Measurements from ENCODE around the gene DSC2. TPM values are rescaled to one million over a fixed set of nuclear protein-coding genes. Genes with fewer than 3 reads are reported as not detected.

DSC2 gene
- polyA plus RNA-seq, 1 of the 3 experiments (the other 2 are of a cell fraction) = not detected

DNA sequence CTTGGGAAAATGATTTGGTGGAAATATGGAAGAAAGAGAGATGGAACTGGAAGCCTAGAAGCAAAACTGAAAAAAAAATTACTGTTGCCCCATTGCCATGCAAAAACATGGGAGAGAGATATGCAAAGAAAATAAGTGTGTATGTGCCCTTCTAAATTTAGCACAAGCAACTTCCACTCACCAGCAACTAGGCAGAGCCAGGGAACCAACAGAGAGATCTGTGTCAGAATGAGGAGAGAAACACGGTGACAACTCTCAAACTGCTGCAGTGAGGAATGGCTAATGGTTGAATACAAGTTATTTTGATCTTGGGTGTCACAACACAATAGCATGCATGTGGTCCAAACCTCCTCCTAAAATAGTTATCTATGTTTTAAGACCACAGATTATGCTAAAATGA, 10.9 kb downstream of the DSC2 start:
- ChIA-PET CTCF (no interaction called here), POLR2A (no interaction called here)
- Histone ChIP-seq H3K4me3 (ENCODE audit: low read depth in 2 of 2, low read length in 1 of 2) (no peak overlapping the region), H3K27ac (ENCODE audit: low read depth in 2 of 2, low read length in 1 of 2) (no peak overlapping the region), H3K4me1 (ENCODE audit: control insufficient read depth in 1 of 2, insufficient read depth in 2 of 2, low read depth in 1 of 2, low read length in 1 of 2) (no peaks in the 10 kb centered on the region), H3F3A (replicated peaks; ENCODE audit: insufficient read depth) (no peaks in the 10 kb centered on the region), H3K9ac (no peak overlapping the region), H3K79me2 (ENCODE audit: insufficient read depth) (no peaks in the 10 kb centered on the region), H3K36me3 (replicated peaks in 1 of 2; ENCODE audit: control insufficient read depth in 1 of 2, insufficient read depth in 2 of 2, low read length in 1 of 2) (no peaks in the 10 kb centered on the region), H3K9me3 (no peaks in the 10 kb centered on the region), H3K9me2 (no peaks in the 10 kb centered on the region), H3K27me3 (ENCODE audit: insufficient read depth) (no peaks in the 10 kb centered on the region), H3K4me2 (no peak overlapping the region), H4K20me1 (ENCODE audit: insufficient read depth) (no peaks in the 10 kb centered on the region), H2AFZ (ENCODE audit: low read depth) (no peak overlapping the region)
- WGBS (ENCODE audit: low lambda C conversion rate) = 7% methylated on average over 1 of the region's 1 CpG
- DNase-seq = no peak
- TF ChIP-seq SIN3A (IDR thresholded peaks at IDR 0.05; ENCODE audit: borderline replicate concordance, low read depth, low read length) (no peak), TEAD4 (IDR thresholded peaks at IDR 0.05; ENCODE audit: borderline replicate concordance, insufficient read depth) (no peak), SMC3 (IDR thresholded peaks at IDR 0.05; ENCODE audit: low read depth, low read length) (no peak), EP300 (IDR thresholded peaks at IDR 0.05; ENCODE audit: borderline replicate concordance in 1 of 2, low read depth in 1 of 2, low read length in 1 of 2) (no peak)
- TF ChIP-seq, protein P1, sequence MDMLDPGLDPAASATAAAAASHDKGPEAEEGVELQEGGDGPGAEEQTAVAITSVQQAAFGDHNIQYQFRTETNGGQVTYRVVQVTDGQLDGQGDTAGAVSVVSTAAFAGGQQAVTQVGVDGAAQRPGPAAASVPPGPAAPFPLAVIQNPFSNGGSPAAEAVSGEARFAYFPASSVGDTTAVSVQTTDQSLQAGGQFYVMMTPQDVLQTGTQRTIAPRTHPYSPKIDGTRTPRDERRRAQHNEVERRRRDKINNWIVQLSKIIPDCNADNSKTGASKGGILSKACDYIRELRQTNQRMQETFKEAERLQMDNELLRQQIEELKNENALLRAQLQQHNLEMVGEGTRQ (IDR thresholded peaks at IDR 0.05; ENCODE audit: borderline replicate concordance, low read depth, low read length) = no peak

DNA sequence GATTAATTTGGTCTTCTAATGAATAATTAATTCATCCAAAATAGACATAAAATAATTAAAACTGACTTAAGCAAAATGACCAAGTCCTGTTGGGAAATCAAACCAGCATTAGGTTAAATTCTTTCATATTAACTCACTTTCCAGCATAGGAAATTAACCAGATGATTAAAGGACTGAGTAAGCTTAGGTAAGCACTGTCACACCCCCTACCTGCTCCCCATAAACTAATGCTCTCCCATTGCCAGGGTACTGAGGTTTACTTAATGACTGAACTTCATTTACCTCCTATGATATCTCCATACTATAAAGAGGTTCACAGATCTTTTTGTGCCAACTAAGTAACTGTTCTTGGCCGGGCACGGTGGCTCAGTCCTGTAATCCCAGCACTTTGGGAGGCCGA, 13.7 kb downstream of the DSC2 start:
- WGBS (ENCODE audit: low lambda C conversion rate) = 11% methylated on average over 3 of the region's 3 CpGs
- H3K4me2 ChIP-seq = no peak overlapping the region

More for the DNA sequence above, 13.7 kb downstream of the DSC2 start:
- DNase-seq = no peak
- H3K27me3 ChIP-seq (ENCODE audit: insufficient read depth) = no peaks in the 10 kb centered on the region
- no peak overlapping the region for H3K27ac ChIP-seq (ENCODE audit: low read depth in 2 of 2, low read length in 1 of 2)
- H3K9ac ChIP-seq = no peak overlapping the region
- ChIA-PET CTCF (no interaction called here), POLR2A (no interaction called here)
- no peaks in the 10 kb centered on the region for H3K4me1 ChIP-seq (ENCODE audit: control insufficient read depth in 1 of 2, insufficient read depth in 2 of 2, low read depth in 1 of 2, low read length in 1 of 2)
- TF ChIP-seq, protein P2, sequence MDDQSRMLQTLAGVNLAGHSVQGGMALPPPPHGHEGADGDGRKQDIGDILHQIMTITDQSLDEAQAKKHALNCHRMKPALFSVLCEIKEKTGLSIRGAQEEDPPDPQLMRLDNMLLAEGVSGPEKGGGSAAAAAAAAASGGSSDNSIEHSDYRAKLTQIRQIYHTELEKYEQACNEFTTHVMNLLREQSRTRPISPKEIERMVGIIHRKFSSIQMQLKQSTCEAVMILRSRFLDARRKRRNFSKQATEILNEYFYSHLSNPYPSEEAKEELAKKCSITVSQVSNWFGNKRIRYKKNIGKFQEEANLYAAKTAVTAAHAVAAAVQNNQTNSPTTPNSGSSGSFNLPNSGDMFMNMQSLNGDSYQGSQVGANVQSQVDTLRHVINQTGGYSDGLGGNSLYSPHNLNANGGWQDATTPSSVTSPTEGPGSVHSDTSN (IDR thresholded peaks at IDR 0.05) = no peak
- TF ChIP-seq POLR2AphosphoS5 (IDR thresholded peaks at IDR 0.05; ENCODE audit: low read depth, low read length) (no peak), EZH2phosphoT487 (IDR thresholded peaks at IDR 0.05; ENCODE audit: borderline replicate concordance, low read depth) (no peak), RXRA (IDR thresholded peaks at IDR 0.05; ENCODE audit: borderline replicate concordance, low read depth) (no peak), TAF1 (IDR thresholded peaks at IDR 0.05; ENCODE audit: borderline replicate concordance, low read depth, low read length) (no peak), SIN3A (IDR thresholded peaks at IDR 0.05; ENCODE audit: borderline replicate concordance, low read depth, low read length) (no peak), JUND (IDR thresholded peaks at IDR 0.05) (no peak), MEF2A (IDR thresholded peaks at IDR 0.05; ENCODE audit: borderline replicate concordance, low read depth) (no peak), ELF1 (IDR thresholded peaks at IDR 0.05) (no peak), FOXM1 (IDR thresholded peaks at IDR 0.05; ENCODE audit: low read depth) (no peak), NRF1 (IDR thresholded peaks at IDR 0.05; ENCODE audit: low read depth, low read length) (no peak), GATA2 (CRISPR knock-in tag; IDR thresholded peaks at IDR 0.05) (no peak)
- TF ChIP-seq, protein P3, sequence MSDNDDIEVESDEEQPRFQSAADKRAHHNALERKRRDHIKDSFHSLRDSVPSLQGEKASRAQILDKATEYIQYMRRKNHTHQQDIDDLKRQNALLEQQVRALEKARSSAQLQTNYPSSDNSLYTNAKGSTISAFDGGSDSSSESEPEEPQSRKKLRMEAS (IDR thresholded peaks at IDR 0.05; ENCODE audit: low read depth) = no peak
- TF ChIP-seq, protein P4, sequence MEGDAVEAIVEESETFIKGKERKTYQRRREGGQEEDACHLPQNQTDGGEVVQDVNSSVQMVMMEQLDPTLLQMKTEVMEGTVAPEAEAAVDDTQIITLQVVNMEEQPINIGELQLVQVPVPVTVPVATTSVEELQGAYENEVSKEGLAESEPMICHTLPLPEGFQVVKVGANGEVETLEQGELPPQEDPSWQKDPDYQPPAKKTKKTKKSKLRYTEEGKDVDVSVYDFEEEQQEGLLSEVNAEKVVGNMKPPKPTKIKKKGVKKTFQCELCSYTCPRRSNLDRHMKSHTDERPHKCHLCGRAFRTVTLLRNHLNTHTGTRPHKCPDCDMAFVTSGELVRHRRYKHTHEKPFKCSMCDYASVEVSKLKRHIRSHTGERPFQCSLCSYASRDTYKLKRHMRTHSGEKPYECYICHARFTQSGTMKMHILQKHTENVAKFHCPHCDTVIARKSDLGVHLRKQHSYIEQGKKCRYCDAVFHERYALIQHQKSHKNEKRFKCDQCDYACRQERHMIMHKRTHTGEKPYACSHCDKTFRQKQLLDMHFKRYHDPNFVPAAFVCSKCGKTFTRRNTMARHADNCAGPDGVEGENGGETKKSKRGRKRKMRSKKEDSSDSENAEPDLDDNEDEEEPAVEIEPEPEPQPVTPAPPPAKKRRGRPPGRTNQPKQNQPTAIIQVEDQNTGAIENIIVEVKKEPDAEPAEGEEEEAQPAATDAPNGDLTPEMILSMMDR (IDR thresholded peaks at IDR 0.05) = no peak
- TF ChIP-seq, protein P5, sequence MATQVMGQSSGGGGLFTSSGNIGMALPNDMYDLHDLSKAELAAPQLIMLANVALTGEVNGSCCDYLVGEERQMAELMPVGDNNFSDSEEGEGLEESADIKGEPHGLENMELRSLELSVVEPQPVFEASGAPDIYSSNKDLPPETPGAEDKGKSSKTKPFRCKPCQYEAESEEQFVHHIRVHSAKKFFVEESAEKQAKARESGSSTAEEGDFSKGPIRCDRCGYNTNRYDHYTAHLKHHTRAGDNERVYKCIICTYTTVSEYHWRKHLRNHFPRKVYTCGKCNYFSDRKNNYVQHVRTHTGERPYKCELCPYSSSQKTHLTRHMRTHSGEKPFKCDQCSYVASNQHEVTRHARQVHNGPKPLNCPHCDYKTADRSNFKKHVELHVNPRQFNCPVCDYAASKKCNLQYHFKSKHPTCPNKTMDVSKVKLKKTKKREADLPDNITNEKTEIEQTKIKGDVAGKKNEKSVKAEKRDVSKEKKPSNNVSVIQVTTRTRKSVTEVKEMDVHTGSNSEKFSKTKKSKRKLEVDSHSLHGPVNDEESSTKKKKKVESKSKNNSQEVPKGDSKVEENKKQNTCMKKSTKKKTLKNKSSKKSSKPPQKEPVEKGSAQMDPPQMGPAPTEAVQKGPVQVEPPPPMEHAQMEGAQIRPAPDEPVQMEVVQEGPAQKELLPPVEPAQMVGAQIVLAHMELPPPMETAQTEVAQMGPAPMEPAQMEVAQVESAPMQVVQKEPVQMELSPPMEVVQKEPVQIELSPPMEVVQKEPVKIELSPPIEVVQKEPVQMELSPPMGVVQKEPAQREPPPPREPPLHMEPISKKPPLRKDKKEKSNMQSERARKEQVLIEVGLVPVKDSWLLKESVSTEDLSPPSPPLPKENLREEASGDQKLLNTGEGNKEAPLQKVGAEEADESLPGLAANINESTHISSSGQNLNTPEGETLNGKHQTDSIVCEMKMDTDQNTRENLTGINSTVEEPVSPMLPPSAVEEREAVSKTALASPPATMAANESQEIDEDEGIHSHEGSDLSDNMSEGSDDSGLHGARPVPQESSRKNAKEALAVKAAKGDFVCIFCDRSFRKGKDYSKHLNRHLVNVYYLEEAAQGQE (IDR thresholded peaks at IDR 0.05; ENCODE audit: low read depth, low read length) = no peak
- no peaks in the 10 kb centered on the region for H3K9me2 ChIP-seq
- H3F3A ChIP-seq (replicated peaks; ENCODE audit: insufficient read depth) = no peaks in the 10 kb centered on the region
- no peaks in the 10 kb centered on the region for H3K79me2 ChIP-seq (ENCODE audit: insufficient read depth)
- no peak overlapping the region for H3K4me3 ChIP-seq (ENCODE audit: low read depth in 2 of 2, low read length in 1 of 2)
- no peaks in the 10 kb centered on the region for H4K20me1 ChIP-seq (ENCODE audit: insufficient read depth)
- no peaks in the 10 kb centered on the region for H3K9me3 ChIP-seq
- H2AFZ ChIP-seq (ENCODE audit: low read depth) = no peak overlapping the region
- no peaks in the 10 kb centered on the region for H3K36me3 ChIP-seq (replicated peaks in 1 of 2; ENCODE audit: control insufficient read depth in 1 of 2, insufficient read depth in 2 of 2, low read length in 1 of 2)

All from SK-N-SH (cell line).